Measurements from ENCODE around the gene LCP2.

Gene LCP2

GRCh38 chr5:170336065-170336464 is 38.5 kb upstream of the LCP2 start:
- peaks cover 5% of the 10 kb centered on the region for H3K4me1 ChIP-seq (ENCODE audit: control insufficient read depth, insufficient read depth, low read length, unreplicated experiment)
- no peaks in the 10 kb centered on the region for H3K79me2 ChIP-seq (ENCODE audit: control insufficient read depth, insufficient read depth, low read length, unreplicated experiment)
- H3K27ac ChIP-seq (ENCODE audit: low read depth, low read length) = no peak overlapping the region
- peaks cover 13% of the 10 kb centered on the region; the same call in 1 of the 2 replicates for H3K27me3 ChIP-seq (ENCODE audit: insufficient read depth, low read length)
- no peak overlapping the region for H2AFZ ChIP-seq (ENCODE audit: low read length, unreplicated experiment)
- no peak overlapping the region for H3K4me3 ChIP-seq (ENCODE audit: low read depth, low read length)
- no peaks in the 10 kb centered on the region for H3K36me3 ChIP-seq (ENCODE audit: insufficient read depth, low read length)

GRCh38 chr5:170334626-170335025 is 37.0 kb upstream of the LCP2 start:
- H3K27me3 ChIP-seq (ENCODE audit: insufficient read depth, low read length) = peaks cover 13% of the 10 kb centered on the region; the same call in 1 of the 2 replicates
- no peaks in the 10 kb centered on the region for H3K79me2 ChIP-seq (ENCODE audit: control insufficient read depth, insufficient read depth, low read length, unreplicated experiment)
- no peak overlapping the region for H3K27ac ChIP-seq (ENCODE audit: low read depth, low read length)
- no peak overlapping the region for H3K4me3 ChIP-seq (ENCODE audit: low read depth, low read length)
- peaks cover 5% of the 10 kb centered on the region for H3K4me1 ChIP-seq (ENCODE audit: control insufficient read depth, insufficient read depth, low read length, unreplicated experiment)
- no peaks in the 10 kb centered on the region for H3K36me3 ChIP-seq (ENCODE audit: insufficient read depth, low read length)
- H2AFZ ChIP-seq (ENCODE audit: low read length, unreplicated experiment) = no peak overlapping the region

GRCh38 chr5:170333161-170333910 is 35.8 kb upstream of the LCP2 start:
- Histone ChIP-seq H3K27me3 (ENCODE audit: insufficient read depth, low read length) (peaks cover 23% of the 10 kb centered on the region), H2AFZ (ENCODE audit: low read length, unreplicated experiment) (no peak overlapping the region), H3K4me1 (ENCODE audit: control insufficient read depth, insufficient read depth, low read length, unreplicated experiment) (peaks cover 5% of the 10 kb centered on the region), H3K36me3 (ENCODE audit: insufficient read depth, low read length) (no peaks in the 10 kb centered on the region), H3K79me2 (ENCODE audit: control insufficient read depth, insufficient read depth, low read length, unreplicated experiment) (no peaks in the 10 kb centered on the region), H3K27ac (ENCODE audit: low read depth, low read length) (no peak overlapping the region), H3K4me3 (ENCODE audit: low read depth, low read length) (no peak overlapping the region)

- Histone ChIP-seq H2AFZ (ENCODE audit: low read length, unreplicated experiment) (no peak overlapping the region), H3K79me2 (ENCODE audit: control insufficient read depth, insufficient read depth, low read length, unreplicated experiment) (no peaks in the 10 kb centered on the region), H3K27me3 (ENCODE audit: insufficient read depth, low read length) (peaks cover 22% of the 10 kb centered on the region), H3K4me3 (ENCODE audit: low read depth, low read length) (no peak overlapping the region), H3K27ac (ENCODE audit: low read depth, low read length) (no peak overlapping the region), H3K4me1 (ENCODE audit: control insufficient read depth, insufficient read depth, low read length, unreplicated experiment) (peaks cover 5% of the 10 kb centered on the region), H3K36me3 (ENCODE audit: insufficient read depth, low read length) (no peaks in the 10 kb centered on the region)
Observed at GRCh38 chr5:170332058-170332457, 34.5 kb upstream of the LCP2 start.

GRCh38 chr5:170330568-170331054 is 33.0 kb upstream of the LCP2 start:
- Histone ChIP-seq H3K27me3 (ENCODE audit: insufficient read depth, low read length) (peaks cover 19% of the 10 kb centered on the region), H3K36me3 (ENCODE audit: insufficient read depth, low read length) (no peaks in the 10 kb centered on the region), H3K4me1 (ENCODE audit: control insufficient read depth, insufficient read depth, low read length, unreplicated experiment) (peaks cover 5% of the 10 kb centered on the region), H3K27ac (ENCODE audit: low read depth, low read length) (no peak overlapping the region), H3K79me2 (ENCODE audit: control insufficient read depth, insufficient read depth, low read length, unreplicated experiment) (no peaks in the 10 kb centered on the region), H2AFZ (ENCODE audit: low read length, unreplicated experiment) (no peak overlapping the region), H3K4me3 (ENCODE audit: low read depth, low read length) (no peak overlapping the region)

- H3K4me1 ChIP-seq (ENCODE audit: control insufficient read depth, insufficient read depth, low read length, unreplicated experiment) = peaks cover 5% of the 10 kb centered on the region
- H3K27me3 ChIP-seq (ENCODE audit: insufficient read depth, low read length) = peaks cover 25% of the 10 kb centered on the region
- no peaks in the 10 kb centered on the region for H3K79me2 ChIP-seq (ENCODE audit: control insufficient read depth, insufficient read depth, low read length, unreplicated experiment)
- H3K4me3 ChIP-seq (ENCODE audit: low read depth, low read length) = no peak overlapping the region
- no peaks in the 10 kb centered on the region for H3K36me3 ChIP-seq (ENCODE audit: insufficient read depth, low read length)
- H3K27ac ChIP-seq (ENCODE audit: low read depth, low read length) = no peak overlapping the region
- no peak overlapping the region for H2AFZ ChIP-seq (ENCODE audit: low read length, unreplicated experiment)
Observed at GRCh38 chr5:170329524-170329923, 31.9 kb upstream of the LCP2 start.

GRCh38 chr5:170327829-170328228 is 30.3 kb upstream of the LCP2 start:
- H3K27ac ChIP-seq (ENCODE audit: low read depth, low read length) = no peak overlapping the region
- peaks cover 34% of the 10 kb centered on the region for H3K27me3 ChIP-seq (ENCODE audit: insufficient read depth, low read length)
- peaks cover 5% of the 10 kb centered on the region for H3K4me1 ChIP-seq (ENCODE audit: control insufficient read depth, insufficient read depth, low read length, unreplicated experiment)

GRCh38 chr5:170327168-170327567 is 29.6 kb upstream of the LCP2 start:
- no peak overlapping the region for H2AFZ ChIP-seq (ENCODE audit: low read length, unreplicated experiment)
- H3K27me3 ChIP-seq (ENCODE audit: insufficient read depth, low read length) = peaks cover 34% of the 10 kb centered on the region
- H3K4me3 ChIP-seq (ENCODE audit: low read depth, low read length) = no peak overlapping the region
- no peak overlapping the region for H3K27ac ChIP-seq (ENCODE audit: low read depth, low read length)
- H3K36me3 ChIP-seq (ENCODE audit: insufficient read depth, low read length) = no peaks in the 10 kb centered on the region
- no peaks in the 10 kb centered on the region for H3K79me2 ChIP-seq (ENCODE audit: control insufficient read depth, insufficient read depth, low read length, unreplicated experiment)
- peaks cover 5% of the 10 kb centered on the region for H3K4me1 ChIP-seq (ENCODE audit: control insufficient read depth, insufficient read depth, low read length, unreplicated experiment)

More at GRCh38 chr5:170327829-170328228, 30.3 kb upstream of the LCP2 start:
- Histone ChIP-seq H2AFZ (ENCODE audit: low read length, unreplicated experiment) (no peak overlapping the region), H3K79me2 (ENCODE audit: control insufficient read depth, insufficient read depth, low read length, unreplicated experiment) (no peaks in the 10 kb centered on the region), H3K4me3 (ENCODE audit: low read depth, low read length) (no peak overlapping the region), H3K36me3 (ENCODE audit: insufficient read depth, low read length) (no peaks in the 10 kb centered on the region)

- Histone ChIP-seq H3K79me2 (ENCODE audit: control insufficient read depth, insufficient read depth, low read length, unreplicated experiment) (no peaks in the 10 kb centered on the region), H2AFZ (ENCODE audit: low read length, unreplicated experiment) (no peak overlapping the region), H3K27ac (ENCODE audit: low read depth, low read length) (no peak overlapping the region), H3K27me3 (ENCODE audit: insufficient read depth, low read length) (peaks cover 59% of the 10 kb centered on the region), H3K4me1 (ENCODE audit: control insufficient read depth, insufficient read depth, low read length, unreplicated experiment) (no peaks in the 10 kb centered on the region), H3K36me3 (ENCODE audit: insufficient read depth, low read length) (no peaks in the 10 kb centered on the region), H3K4me3 (ENCODE audit: low read depth, low read length) (no peak overlapping the region)
Observed at GRCh38 chr5:170319301-170319700, 21.7 kb upstream of the LCP2 start.

GRCh38 chr5:170317499-170317898 is 19.9 kb upstream of the LCP2 start:
- Histone ChIP-seq H3K36me3 (ENCODE audit: insufficient read depth, low read length) (no peaks in the 10 kb centered on the region), H3K27ac (ENCODE audit: low read depth, low read length) (no peak overlapping the region), H3K4me1 (ENCODE audit: control insufficient read depth, insufficient read depth, low read length, unreplicated experiment) (no peaks in the 10 kb centered on the region), H3K4me3 (ENCODE audit: low read depth, low read length) (no peak overlapping the region), H3K27me3 (ENCODE audit: insufficient read depth, low read length) (peaks cover 50% of the 10 kb centered on the region), H2AFZ (ENCODE audit: low read length, unreplicated experiment) (no peak overlapping the region), H3K79me2 (ENCODE audit: control insufficient read depth, insufficient read depth, low read length, unreplicated experiment) (no peaks in the 10 kb centered on the region)

- Histone ChIP-seq H2AFZ (ENCODE audit: low read length, unreplicated experiment) (no peak overlapping the region), H3K4me1 (ENCODE audit: control insufficient read depth, insufficient read depth, low read length, unreplicated experiment) (no peaks in the 10 kb centered on the region), H3K79me2 (ENCODE audit: control insufficient read depth, insufficient read depth, low read length, unreplicated experiment) (no peaks in the 10 kb centered on the region), H3K27me3 (ENCODE audit: insufficient read depth, low read length) (peaks cover 53% of the 10 kb centered on the region), H3K27ac (ENCODE audit: low read depth, low read length) (no peak overlapping the region), H3K4me3 (ENCODE audit: low read depth, low read length) (no peak overlapping the region), H3K36me3 (ENCODE audit: insufficient read depth, low read length) (no peaks in the 10 kb centered on the region)
Observed at GRCh38 chr5:170316937-170317336, 19.4 kb upstream of the LCP2 start.

Measured in ACC112 (cell line).